Measurements from ENCODE around the gene RNU1-2.
"Not testable (repeated sequence)": the region's sequence is repeated elsewhere in the genome, so short reads cannot be mapped to it uniquely, and the experiment has no call there.

GRCh38 chr1:16896316-16897055 lies 706 bp downstream of the RNU1-2 start:
- not testable (repeated sequence) for TF ChIP-seq CTCF (IDR thresholded peaks at IDR 0.05 in 8 of 11, conservative IDR thresholded peaks at IDR 0.05 in 3 of 11); POLR2A (IDR thresholded peaks at IDR 0.05)
